Measurements from ENCODE around the gene RHBDF1.

Gene RHBDF1

DNA sequence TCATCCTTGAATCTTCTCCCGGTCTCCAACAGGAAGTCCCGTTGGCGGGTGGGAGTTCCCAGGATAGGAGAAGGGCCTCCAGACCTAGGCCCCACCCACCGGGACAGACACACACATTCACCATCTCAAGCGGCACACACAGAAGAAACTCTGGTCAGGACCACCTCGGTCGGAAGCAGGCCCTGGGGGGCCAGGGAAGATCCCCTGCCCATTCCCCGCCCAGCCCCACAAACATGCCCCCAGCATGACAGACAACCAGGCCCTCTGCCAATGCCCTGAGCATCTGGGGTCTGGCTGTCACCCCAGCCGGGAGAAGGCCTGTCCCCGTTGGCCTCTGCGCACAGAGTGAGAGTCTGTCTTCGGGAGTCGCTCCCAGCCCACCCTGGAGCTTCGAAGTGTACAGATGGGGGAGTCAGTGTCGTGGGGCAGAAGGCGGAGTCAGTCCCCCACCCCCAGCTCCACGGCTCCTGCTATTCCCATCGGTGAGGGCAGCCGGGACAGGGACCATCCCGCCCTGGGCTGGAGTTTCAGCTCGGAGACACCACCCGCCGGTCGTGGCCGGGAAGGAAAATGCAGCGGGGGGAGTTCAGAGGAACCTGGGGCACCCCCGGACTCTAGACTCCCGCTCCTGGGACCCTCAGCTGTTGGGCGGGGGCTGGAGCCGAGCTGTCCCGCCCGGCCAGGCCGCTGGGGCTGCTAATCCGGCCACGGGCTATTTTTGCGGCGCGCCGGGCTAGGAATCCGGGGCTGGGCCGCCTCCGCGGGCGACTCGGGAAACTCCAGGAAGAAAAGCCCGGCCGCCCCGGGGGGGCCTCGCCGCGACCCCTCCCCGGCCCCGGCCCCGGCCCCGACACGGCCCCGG is 660 bp downstream of the RHBDF1 start:
- no peak for DNase-seq

DNA sequence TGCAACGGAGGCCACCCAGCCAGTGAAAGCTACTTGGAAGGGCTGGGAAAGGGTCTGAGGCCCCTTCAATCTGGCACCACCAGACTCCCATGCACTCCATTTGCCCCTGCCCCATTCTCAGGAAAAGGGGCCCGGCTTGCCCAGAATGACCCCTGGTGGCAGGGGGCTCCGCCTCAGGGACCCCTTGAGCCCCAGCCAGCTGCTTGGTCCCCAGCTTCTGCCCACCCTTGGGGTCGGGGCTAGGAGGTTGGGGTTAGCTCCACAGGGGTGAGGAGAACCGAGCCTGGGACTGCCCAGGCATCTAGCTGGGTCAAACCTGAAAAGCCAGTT is 1.3 kb downstream of the RHBDF1 start:
- no peak for DNase-seq

DNA sequence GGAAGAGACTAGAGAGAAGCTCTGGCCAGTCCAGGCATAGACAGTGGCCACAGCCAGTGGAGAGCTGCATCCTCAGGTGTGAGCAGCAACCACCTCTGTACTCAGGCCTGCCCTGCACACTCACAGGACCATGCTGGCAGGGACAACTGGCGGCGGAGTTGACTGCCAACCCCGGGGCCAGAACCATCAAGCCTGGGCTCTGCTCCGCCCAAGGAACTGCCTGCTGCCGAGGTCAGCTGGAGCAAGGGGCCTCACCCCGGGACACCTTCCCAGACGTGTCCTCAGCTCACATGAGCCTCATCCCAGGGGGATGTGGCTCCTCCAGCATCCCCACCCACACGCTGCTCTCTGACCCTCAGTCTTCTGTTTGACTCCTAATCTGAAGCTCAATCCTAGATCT is 3.2 kb downstream of the RHBDF1 start:
- DNase-seq = no peak

DNA sequence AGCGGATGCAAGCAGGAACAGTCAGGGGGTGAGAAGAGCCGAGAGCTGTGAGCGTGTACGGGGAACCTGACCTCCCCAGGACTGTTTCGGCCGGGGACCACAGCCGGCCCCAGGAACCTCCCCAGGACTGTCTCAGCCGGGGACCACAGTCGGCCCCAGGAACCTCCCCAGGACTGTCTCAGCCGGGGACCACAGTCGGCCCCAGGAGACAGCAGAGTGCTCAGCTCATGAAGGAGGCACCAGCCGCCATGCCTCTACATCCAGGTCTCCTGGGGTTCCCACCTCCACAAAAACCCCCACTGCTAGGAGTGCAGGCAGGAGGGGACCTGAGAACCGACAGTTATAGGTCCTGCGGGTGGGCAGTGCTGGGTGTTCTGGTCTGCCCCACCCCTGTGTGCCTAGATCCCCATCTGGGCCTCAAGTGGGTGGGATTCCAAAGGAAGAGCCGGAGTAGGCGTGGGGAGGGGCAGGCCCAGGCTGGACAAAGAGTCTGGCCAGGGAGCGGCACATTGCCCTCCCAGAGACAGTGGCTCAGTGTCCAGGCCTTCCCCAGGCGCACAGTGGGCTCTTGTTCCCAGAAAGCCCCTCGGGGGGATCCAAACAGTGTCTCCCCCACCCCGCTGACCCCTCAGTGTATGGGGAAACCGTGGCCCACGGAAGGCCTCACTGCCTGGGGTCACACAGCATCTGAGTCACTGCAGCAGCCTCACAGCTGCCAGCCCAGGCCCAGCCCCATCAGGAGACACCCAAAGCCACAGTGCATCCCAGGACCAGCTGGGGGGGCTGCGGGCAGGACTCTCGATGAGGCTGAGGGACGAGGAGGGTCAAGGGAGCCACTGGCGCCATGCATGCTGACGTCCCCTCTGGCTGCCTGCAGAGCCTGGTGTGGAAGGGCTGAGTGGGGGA is 4.3 kb downstream of the RHBDF1 start:
- DNase-seq = no peak

- DNase-seq = no peak
These were observed 5.1 kb downstream of the RHBDF1 start for GRCh38 chr16:67183-67791.

GRCh38 chr16:66309-67182 is 5.9 kb downstream of the RHBDF1 start:
- no peak for DNase-seq

DNA sequence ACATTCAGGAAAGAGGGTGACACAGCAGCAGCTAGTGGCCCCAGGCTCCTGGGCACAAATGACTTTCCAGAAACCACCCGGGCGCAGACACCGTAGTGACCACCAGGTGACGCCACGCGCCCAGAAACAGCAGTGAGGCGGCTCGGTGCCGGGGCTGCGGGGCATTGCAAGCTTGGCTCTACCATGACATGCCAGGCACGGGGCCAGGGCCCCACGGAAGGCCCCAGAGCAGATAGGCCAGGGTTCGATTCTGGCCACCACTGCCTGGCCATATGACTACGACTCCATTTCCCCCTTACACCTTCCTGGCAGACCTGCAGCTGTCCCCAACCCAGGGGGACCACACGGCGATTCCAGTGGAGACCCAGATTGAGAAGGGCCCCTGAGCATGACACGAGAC is 6.7 kb downstream of the RHBDF1 start:
- DNase-seq = peak; percentile 88

- DNase-seq = no peak
These were observed 7.5 kb downstream of the RHBDF1 start for GRCh38 chr16:64914-65255.

- DNase-seq = no peak
These were observed 8.2 kb downstream of the RHBDF1 start for GRCh38 chr16:63998-64913.

GRCh38 chr16:63466-63865 is 9.0 kb downstream of the RHBDF1 start:
- DNase-seq = no peak

DNA sequence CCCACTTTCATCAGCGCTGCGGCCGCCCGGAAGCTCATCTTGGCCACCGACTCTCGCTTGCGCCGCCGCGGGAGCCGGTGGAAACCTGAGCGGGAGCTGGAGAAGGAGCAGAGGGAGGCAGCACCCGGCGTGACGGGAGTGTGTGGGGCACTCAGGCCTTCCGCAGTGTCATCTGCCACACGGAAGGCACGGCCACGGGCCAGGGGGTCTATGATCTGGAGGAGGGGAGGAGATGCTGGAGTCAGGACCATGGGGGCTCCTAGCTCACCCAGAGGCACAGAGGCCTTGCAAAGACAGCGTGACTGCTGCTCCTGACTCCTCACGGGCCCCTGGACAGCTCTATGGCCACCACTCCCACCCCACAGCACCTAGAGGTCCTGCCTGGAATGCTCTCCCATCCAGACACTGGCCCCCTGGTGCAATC is 9.5 kb downstream of the RHBDF1 start:
- no peak for DNase-seq

DNA sequence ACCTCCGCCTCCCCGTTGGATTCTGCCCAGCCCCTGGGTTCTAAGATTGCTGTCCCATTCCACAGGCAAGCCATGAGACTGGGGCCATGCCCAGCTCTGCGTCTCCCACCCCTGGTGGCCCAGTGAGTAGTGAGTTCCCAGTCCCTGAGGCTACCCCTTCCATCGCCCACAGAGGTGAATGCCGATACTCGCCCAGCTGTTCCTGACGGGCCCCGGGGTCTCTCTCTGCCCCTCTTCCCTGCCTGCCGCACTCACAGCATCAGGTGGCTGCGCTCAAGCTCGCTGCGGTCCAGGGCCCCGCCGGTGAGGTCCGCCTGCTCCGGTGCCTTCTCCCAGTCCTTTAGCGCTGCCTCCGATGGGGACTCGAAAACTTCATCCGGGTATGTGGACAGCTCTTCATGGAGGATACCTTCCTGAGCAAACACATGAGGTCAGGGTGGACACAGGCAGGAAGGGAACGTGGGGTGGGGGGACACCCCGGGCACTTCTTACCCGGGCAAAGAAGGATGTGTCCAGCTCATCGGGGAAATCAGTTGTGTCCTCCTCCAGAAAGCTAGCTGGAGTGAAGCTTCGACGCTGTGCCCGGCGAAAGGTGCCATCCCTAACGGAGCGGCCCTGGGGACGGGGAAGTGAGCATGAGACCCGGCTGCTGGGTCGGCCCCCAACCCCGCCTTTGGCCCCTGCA is 10.0 kb downstream of the RHBDF1 start:
- no peak for DNase-seq

- no peak for DNase-seq
These were observed 10.6 kb downstream of the RHBDF1 start for GRCh38 chr16:61879-62281.

DNA sequence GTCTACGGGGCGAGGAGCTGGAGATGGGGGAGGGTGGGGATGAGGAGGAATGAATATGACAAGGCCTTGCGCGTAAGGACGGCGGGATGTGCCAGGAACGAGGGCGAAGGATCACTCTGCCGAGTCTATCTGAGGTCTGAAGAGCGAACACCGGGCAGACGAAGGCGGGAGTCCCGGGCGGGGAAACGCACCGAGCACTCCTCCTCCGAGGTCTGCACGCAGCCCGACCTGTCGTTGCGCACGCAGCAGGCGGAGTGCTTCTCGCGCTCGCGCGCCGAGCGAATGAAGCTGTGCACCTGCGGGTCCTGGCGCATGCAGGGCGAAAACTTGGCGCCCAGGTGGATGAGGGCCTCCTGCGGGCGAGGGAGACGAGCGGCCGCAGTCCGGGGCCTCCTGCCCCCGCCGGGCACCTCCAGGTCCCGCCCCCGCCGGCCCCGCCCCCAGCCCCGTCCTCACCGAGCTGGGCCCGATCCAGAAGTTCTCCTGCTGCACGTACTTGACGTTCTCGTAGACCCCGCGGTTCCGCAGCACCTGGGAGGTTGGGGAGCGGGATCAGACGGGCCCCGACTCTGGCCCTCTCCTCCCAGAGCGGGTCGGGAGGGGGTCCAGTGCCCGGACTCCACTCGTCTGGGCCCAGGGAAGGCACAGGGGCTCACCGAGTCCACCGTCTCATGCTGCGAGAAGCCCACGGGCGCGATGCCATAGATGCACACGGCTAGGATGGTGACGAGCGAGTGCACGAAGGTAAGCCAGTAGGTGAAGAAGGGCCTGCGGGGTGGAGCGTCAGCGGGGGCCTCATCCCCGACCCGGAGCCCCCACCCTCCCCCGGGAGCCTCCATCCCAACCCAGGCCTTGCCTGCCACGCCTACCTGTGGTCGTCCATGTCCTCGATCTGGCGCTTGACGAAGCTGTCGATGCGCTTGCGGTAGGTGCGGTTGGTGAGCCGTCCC is 11.2 kb downstream of the RHBDF1 start:
- no peak for DNase-seq

GRCh38 chr16:60166-60565 is 12.3 kb downstream of the RHBDF1 start:
- DNase-seq = no peak

DNA sequence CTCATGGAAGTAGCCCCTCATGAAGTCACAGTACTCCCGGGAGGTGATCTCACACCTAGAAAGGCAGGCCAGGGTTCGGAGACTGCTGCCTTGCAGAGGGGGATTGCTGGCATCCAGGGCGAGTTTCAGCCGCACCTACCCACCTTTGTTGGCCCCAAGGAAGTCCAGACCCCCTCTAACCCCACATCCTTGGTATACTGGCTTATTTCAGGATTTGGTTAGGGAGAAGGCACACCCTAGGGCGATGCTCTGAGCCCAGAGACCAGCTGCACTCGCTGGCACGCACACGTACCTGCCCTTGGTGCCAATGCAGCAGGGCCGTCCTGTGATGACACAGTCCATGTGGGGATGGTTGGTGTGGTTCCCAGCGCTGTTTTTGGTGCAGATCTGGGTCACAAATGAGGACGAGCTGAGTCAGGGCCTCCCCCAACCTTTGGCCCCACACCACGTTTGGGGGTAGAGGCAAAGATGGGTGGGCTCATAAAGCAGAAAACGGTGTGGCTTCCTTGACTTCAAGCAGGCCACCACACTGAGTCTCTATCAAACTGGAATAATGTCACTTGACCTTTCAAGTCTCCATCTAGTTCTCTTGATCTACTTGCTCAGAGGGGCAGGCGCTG is 12.9 kb downstream of the RHBDF1 start:
- DNase-seq = no peak

- no peak for DNase-seq
These were observed 13.7 kb downstream of the RHBDF1 start for GRCh38 chr16:58491-59439.

DNA sequence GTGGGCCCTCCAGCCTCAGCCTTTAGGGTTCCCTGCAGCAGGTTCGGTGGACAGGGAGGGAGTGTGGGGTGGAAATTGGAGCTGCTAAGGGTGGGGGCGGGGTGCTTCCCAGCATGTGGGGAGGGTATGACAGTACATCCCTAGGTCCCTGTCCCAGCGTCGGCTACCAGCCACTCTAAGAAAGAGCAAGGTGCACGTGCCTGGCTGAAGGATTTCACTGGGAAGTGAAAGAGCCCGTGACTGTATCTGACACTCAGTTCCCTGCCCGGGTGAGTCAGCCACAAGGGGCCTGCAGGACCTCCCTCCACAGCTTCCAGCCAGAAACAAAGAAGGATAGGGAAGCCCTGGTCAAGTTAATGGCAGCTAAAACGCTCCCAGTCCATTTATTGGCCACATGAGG is 14.7 kb downstream of the RHBDF1 start:
- no peak for DNase-seq

Data from CD4-positive, alpha-beta T cell treated with Interleukin-17A for 4 hours (primary cell).